A673 (cell line): ENCODE data around the gene KRTAP4-6.

ENCODE experiments used
- CTCF ChIP-seq: fragments of 300-800, 200-600 bp; sonication (generic); conservative IDR thresholded peaks from 2 replicates; pipeline ENCODE4 v1.5.1; 2017; ENCODE audit warnings: low read depth, mild to moderate bottlenecking, antibody characterized with exemption, low read length, moderate library complexity, mixed read lengths
- EZH2 ChIP-seq: fragments of 200-600 bp; sonication (generic); IDR thresholded peaks from 2 replicates; pipeline ENCODE4 v1.6.1; 2017; ENCODE audit warnings: borderline replicate concordance, low read depth, mild to moderate bottlenecking, mixed read lengths, antibody characterized with exemption, low read length; ENCODE audit not compliant: poor library complexity, severe bottlenecking

- TF ChIP-seq CTCF (no peak), EZH2 (no peak)
These were observed 38.7 kb upstream of the KRTAP4-6 start for GRCh38 chr17:41178843-41179616.
